VCaP (cell line): ENCODE measurements around the gene TARBP1.

Source experiments
- H3K27ac ChIP-seq: fragments of 450-650 bp; 2 replicates; pipeline ENCODE4 v1.5.1; 2017
- CTCF ChIP-seq: fragments of 450-650 bp; conservative IDR thresholded peaks from 2 replicates; pipeline ENCODE4 v1.5.1; 2017; ENCODE audit warnings: mild to moderate bottlenecking, moderate library complexity

TARBP1 gene

GRCh38 chr1:234429434-234429806 lies 49.6 kb downstream of the TARBP1 start:
- H3K27ac ChIP-seq, result no peak overlapping the region
- TF ChIP-seq CTCF, result no peak

- no peak for TF ChIP-seq CTCF
- H3K27ac ChIP-seq, result no peak overlapping the region
Measured at GRCh38 chr1:234427950-234428646, 50.9 kb downstream of the TARBP1 start.

GRCh38 chr1:234413990-234414389 lies 65.0 kb downstream of the TARBP1 start:
- TF ChIP-seq CTCF, result no peak
- no peak overlapping the region for H3K27ac ChIP-seq

- H3K27ac ChIP-seq, result no peak overlapping the region
- TF ChIP-seq CTCF, result no peak
Measured at GRCh38 chr1:234413485-234413884, 65.5 kb downstream of the TARBP1 start.

- TF ChIP-seq CTCF, result no peak
- H3K27ac ChIP-seq, result peak overlapping the region; percentile 37; the same call in 1 of the 2 replicates
Measured at GRCh38 chr1:234412830-234413229, 66.1 kb downstream of the TARBP1 start.

- TF ChIP-seq CTCF, result peak; percentile 80
- peak overlapping the region; percentile 37 for H3K27ac ChIP-seq
Measured at GRCh38 chr1:234409328-234409727, 69.7 kb downstream of the TARBP1 start.

- H3K27ac ChIP-seq, result peak overlapping the region; percentile 37
- TF ChIP-seq CTCF, result no peak
Measured at GRCh38 chr1:234408757-234409156, 70.2 kb downstream of the TARBP1 start.
